ENCODE measurements around the gene ZC3H8. TPM values are rescaled to one million over a fixed set of nuclear protein-coding genes. Genes with fewer than 3 reads are reported as not detected.
A peak's percentile ranks its signal among the peaks of the same experiment; 100 is the strongest.

ZC3H8 gene
- total RNA-seq, 1 experiment from 2014 or later = 10.5 TPM

DNA sequence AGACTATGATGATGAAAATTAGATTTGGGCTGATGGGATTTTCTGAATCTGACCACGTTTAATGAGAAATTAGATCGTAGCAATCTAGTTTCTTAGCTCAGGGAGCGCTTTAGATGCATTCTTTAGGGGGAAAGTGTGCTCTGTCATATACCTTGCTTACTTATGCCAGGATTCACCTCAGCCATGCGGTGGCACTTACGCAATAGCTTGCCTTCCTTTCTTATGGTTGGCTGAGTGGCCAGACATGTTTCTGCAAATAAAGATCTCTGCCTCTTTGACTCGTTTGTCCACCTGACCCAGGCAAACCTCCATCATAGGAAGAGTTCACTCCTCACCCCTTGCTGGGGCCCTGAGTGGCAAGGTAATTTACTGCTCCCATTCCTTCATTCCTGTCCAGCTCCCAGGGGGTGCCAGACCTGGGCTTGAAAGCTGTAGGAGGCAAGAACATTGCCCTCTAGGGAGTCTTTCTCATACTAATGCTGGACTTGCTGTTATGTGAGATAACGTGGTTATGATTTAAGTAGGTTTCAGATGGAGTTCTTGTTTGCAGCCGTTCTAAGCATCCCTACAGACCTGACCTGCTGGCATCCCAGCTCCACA, 59.6 kb downstream of the ZC3H8 start:
- no peak for DNase-seq (ENCODE audit: low spot score)

DNA sequence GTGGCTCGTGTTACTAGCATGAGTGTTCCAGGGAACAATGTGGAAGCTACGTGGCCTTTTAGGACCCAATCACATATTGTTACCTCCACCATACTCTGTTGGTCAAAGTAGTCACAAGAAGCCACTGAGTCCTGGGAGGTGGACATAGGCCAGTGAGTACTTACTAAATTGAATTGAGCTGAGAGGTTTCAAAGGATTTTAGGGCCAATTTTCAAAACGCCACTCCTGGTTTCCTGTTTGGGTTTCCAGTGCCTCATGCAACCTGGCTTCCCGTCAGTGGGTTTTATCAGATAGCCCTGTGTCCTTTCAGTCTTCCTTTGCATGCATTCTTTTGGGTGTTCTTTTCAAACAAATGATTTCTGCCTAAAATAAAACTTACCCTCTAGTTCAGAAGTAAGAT, 60.4 kb downstream of the ZC3H8 start:
- no peak for DNase-seq (ENCODE audit: low spot score)

DNA sequence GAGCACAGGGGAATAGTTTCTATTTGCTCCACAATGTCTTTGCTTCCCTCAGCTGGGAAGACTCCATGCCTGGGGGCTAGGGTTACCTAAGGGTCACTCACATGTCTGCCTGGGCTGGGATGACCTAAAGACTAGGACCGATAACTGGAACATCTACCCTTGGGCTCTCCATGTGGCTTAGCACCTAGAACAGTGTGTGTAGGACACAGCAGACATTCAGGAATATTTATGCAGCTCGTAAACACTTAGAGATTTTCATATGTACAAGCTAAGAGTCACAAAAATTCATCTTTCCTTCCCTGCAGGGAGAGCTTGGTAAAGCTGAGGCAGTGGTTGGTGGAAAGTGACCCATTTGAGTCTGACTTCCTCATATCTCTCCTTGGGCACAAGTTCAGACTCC, 60.8 kb downstream of the ZC3H8 start:
- no peak for DNase-seq (ENCODE audit: low spot score)

DNA sequence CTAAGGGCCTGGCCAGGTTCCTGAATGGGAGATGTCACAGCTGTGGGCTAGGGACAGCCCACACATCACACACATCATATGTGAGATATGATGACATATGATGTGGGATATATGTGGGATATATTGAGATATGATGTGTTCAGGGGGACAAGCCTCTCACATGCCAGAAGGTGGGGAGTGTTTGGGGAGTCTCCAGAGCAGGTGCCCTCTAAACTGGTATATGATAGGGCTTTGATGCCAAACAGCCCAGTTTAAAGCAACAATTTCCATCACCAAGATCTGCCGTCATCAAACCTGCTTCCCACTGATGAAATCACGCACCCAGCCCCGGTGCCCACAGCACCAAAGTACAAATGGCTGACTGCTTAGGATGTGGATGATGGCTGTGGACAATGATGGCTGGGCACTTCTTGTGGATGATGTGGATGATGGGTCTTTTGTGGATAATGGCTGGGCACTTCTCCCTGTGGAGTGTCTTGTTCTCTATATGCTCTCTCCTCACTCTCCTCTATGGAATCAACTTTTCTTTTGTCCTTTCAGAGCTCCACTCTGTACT, 65.8 kb downstream of the ZC3H8 start:
- DNase-seq (ENCODE audit: low spot score) = no peak

DNA sequence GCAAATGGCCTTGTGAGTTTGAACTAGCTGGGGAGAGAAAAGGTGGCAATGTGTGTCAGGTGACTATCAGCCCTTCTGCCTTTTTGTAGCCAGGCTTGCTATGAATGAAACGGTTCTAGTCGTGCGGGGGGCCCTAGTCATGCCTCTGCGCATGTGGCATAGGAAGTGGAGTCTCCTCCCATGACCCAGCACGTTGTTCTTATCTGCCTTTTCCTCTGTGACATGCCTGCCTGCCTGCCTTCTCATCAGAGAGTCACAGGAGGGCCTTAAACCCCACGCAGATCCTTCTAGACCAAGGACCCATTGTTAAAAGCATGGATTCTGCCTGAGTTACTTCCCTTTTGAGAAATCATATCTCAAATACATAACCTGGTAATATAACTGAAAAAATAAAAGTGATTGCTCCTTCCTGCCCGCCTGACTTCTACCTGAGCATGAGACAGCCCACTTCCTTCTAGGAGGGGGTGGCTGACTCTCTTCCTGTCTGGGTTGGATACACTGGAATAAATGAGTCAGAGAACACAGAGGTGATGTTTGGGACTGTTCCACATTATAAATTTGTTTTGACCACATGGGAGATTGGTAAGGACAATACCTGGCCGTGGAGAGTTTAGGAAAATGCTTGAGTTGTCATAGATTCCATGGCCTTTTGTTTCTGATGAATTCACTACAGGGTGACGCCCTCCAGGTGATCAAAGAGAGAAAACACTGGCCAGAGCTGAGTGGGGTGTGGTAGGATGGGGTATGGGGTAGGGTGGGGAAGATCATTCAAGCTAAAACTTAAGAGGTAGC, 66.8 kb downstream of the ZC3H8 start:
- DNase-seq (ENCODE audit: low spot score) = peak; percentile 47

DNA sequence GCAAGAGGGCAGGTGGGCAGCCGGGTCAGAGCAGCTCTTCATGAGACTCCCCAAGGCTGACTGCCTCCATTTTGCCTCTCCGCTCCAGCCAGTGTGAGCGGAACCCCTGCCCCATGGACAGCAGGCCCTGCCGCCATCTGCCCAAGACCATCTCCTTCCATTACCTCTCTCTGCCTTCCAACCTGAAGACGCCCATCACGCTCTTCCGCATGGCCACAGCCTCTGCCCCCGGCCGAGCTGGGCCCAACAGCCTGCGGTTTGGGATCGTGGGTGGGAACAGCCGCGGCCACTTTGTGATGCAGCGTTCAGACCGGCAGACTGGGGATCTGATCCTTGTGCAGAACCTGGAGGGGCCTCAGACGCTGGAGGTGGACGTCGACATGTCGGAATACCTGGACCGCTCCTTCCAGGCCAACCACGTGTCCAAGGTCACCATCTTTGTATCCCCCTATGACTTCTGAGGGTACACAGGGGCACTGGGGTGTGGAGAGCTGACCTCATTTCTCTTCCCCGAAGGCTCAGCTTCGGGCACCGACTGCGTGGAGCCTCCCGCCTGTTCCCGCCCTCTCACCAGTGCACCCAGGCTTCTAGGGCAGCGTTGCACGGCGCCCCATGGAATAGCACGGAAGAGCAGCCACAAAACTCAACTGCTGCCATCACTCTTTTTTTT, 67.7 kb downstream of the ZC3H8 start:
- DNase-seq (ENCODE audit: low spot score) = no peak

DNA sequence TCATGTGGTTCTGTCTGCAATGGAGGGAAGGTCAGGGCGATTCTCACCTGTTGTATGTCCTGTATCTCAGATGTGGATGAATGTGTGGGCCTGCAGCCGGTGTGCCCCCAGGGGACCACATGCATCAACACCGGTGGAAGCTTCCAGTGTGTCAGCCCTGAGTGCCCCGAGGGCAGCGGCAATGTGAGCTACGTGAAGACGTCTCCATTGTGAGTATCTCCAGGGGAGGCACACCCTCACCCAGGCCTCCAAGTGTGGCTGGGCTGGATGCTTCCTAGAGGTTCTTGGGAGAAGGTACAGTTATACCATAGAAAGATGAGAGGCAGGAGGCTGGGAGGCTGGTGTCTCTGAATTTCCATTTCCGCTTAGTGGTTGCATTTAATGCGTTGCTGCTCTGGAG, 69.7 kb downstream of the ZC3H8 start:
- DNase-seq (ENCODE audit: low spot score) = no peak

DNA sequence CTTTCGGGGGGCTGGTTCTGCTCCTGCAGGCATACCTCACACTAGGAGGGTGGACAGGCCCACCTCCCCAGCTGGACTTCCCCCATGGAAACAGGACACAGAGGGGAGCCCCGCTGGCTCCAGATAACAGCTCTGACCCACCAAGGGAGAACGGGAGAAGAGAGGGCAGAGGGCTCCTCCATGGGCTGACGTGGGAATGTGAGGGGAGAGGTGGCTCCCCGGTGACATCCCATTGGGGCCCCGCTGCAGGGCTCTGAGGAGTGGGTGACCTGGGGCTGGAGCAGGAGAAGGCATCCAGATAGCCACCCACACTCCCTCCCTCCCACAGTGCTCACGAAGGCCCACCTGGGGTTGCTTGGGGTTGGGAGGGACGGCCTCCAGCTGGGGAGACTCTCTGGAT, 70.7 kb downstream of the ZC3H8 start:
- DNase-seq (ENCODE audit: low spot score) = no peak

DNA sequence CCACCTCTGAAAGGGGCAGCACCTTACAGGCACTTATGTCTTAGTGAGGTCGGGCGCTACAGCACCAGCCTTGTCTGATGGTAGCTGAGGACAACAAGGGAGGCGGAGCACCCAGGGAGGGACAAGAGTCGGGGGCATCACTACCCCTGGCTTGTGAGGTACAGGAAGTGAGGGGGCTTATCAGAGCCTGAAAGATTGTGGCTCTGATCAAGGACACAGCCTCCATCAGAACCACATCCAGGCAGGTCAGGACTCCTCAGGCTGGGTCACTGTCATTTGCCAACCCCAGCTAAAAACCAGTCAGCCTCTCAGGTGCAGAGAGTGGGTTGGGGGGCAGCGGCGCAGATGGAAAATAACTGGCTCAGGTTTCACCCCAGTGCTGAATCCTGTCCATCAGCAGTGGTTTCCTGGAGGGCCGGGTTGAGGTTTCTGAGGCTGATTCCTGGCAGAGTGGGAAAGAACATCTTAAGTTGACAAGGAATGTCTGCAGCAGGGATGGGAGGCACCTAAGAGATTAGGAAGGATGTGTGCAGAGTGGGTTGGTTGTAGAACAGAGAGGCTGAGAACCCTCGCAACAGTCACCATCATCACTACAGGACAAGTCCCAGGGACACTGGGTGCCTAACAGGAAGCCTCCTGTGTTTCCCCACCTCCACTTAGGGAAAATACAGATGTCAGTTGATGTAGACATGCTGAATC, 71.4 kb downstream of the ZC3H8 start:
- no peak for DNase-seq (ENCODE audit: low spot score)

DNA sequence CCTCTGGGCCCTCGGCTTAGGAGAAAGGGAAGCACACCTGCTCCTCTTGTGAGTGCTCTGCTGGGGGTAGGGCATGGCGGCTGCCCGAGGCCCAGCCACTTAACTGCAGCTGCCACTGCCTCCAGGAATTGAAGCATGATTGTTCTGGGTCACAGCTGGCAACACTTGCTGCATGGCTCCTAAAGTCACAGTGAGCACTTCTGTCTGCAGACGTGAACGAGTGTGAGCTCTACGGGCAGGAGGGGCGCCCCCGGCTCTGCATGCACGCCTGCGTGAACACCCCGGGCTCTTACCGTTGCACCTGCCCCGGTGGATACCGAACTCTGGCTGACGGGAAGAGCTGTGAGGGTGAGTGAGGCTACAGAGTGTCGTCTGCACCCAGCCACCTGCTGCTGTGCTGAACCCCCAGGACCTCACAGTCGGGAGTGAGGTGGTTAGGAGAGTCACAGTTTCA, 72.2 kb downstream of the ZC3H8 start:
- no peak for DNase-seq (ENCODE audit: low spot score)

DNA sequence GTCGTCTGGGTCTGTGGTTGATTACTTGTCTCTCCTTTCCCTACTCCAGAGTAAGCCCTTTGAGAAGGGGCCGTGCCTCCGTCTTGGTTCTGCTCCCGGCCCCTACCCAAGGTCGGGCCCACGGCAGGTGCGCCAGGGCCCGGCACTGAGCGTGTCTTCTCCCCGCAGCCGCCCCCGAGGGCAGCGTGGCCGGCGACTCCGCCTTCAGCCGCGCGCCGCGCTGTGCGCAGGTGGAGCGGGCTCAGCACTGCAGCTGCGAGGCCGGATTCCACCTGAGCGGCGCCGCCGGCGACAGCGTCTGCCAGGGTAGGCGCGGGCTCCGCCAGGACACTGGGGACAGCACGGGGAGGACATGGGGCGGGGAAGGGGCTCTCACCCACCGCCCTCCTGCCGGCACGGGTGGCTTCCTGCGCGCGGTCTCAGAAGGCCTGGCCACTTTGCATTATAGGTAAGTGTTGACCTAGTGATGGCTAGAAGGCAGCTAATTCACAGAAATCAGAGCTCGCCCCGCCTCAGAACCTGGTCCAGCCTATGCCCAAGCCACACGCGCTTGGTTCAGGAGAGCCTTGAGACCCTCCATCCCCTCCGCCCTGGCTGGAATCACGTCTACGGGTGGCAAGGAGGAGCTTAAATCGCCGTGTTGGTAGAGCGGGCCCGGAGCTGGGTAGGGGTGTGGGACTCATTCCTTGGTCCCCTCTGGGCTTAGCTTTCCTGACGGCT, 73.1 kb downstream of the ZC3H8 start:
- no peak for DNase-seq (ENCODE audit: low spot score)

DNA sequence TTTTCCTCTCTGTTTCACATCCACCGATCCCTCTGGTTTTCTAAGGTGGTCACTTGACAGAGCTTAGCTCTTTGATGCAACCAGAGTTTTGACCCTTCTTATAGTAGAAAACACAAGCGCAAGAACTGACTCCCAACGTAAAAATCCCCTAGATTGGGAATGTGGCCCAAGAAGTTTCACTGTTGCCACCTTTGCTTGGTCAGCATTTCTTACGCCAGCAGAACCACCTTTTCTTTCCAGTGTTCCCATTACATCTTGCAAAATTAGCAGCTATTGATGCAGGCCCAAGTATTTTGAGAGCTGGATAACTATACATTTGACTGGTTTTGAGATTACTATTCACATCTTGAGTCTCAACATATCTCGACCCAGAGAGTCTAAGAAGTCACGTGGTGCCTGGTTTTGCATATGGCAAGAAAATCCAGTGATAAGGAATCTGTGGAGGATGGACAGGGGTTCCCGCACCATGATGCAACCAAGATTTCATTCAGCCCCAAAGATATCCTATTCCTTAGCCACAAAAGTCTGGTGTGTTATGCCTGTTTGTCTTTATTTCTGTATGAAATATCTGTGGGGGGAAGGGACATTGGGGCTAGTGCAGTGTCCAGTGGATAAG, 78.8 kb downstream of the ZC3H8 start:
- DNase-seq (ENCODE audit: low spot score) = no peak

DNA sequence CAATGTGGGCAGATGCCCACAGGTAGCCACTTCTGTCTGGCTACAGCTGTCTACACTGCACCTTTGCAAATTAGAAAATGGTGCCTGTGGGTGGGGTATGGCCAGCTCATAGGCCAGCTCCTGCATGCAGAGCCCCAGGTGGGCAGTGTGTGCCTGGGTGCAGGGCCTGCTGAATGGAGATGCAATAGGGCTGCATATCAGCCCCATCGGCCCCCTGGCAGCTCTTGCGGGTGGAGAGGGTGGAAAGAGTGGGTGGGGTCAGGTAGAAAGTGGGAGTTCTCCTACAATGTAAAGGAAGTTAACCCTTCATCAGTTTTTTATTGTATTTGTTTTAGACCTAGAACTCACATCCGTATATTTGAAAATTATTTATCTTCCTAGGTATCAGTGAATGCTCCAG, 79.5 kb downstream of the ZC3H8 start:
- no peak for DNase-seq (ENCODE audit: low spot score)

DNA sequence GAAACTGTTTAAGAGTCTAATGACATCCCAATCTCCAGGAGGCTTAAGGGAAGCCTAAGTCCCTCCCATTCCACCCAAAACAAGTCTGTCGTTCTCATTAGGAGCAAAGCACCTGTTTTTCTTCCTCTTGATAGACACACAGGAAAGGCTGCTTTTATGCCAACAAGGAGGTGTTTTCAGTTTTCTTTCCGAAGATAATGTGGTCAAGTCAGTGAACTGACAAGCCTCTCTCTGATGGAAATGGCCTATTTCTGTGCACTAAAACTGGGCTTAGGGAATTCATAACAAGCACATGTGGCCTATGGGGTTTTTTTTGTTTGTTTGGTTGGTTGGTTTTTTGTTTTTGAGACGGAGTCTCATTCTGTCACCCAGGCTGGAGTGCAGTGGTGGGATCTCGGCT, 80.5 kb downstream of the ZC3H8 start:
- no peak for DNase-seq (ENCODE audit: low spot score)

DNA sequence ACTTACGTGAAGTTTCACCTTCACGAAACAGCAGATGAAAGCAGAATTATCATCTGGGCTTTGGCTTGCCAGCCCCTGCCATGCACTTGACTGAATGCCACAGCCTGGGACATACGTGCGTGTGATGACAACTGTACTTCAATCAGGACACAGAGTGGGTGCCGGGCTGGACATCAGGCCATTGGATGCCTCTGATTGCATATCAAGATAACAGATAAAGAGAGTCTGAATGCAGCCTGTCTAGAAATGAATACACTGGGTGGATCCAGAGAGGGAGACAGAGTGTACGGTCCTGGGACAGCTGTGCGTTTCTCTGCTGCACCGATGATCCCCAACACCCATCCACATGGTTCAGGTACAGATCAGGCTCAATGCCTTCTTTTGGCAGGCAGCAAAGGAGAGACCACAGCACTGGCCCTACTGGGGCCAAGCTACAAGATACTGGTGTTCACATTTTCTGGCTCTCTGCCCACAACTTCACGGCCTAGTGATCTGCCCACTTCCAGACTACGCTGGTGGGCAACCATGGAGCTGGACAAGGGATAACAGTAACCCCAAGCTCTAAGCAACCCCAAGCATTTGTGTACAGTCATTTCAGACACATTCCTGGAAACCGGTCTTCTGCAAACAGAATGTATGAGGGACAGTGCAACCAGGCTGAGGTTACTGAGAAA, 81.1 kb downstream of the ZC3H8 start:
- no peak for DNase-seq (ENCODE audit: low spot score)

DNA sequence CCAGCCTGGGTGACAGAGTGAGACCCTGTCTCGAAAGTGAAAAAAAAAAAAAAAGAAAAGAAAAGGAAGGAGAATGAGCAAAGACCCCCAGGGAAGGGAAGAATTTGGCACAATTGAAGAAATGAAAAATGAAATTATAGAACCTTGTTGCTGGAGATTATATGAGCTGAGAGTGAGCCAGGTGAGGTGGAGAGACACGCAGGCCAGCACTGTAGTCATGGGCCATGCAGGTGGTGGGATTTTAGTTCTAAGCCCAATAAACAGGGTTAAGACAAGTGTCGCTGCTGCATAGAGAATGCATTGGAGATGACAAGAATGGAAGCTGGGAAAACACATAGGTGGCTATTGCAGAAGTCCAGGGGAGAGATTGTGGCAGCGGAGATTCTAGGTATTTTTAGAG, 84.3 kb downstream of the ZC3H8 start:
- DNase-seq (ENCODE audit: low spot score) = no peak

DNA sequence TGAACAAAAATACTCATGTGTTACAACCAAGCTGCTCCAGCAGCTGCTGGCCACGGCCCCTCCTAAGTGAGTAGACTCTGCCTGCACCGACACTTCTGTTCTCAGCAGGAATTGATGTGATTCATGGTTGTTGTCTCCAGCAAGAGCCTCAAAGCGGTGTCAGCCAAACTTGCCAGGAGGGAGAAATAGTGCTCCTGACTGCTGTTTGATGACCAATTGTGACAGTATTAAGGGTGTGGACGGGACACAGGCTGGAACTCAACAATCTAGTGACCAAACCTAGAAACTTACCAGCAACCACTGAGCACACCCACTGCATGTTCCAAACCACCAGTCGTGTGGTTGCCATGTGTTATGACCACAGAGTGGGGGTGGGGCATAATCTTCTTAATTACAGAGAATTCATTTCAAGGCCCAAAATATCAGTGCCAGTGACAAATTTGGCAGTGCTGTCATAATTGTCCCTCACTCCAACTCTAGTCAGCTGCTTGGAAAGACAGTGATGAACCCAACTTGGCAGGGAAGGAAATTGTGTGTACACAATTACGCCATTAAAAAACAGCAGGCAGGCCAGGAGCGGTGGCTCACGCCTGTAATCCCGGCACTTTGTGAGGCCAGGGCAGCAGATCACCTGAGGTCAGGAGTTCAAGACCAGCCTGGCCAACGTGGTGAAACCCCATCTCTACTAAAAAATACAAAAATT, 86.3 kb downstream of the ZC3H8 start:
- DNase-seq (ENCODE audit: low spot score) = no peak

DNA sequence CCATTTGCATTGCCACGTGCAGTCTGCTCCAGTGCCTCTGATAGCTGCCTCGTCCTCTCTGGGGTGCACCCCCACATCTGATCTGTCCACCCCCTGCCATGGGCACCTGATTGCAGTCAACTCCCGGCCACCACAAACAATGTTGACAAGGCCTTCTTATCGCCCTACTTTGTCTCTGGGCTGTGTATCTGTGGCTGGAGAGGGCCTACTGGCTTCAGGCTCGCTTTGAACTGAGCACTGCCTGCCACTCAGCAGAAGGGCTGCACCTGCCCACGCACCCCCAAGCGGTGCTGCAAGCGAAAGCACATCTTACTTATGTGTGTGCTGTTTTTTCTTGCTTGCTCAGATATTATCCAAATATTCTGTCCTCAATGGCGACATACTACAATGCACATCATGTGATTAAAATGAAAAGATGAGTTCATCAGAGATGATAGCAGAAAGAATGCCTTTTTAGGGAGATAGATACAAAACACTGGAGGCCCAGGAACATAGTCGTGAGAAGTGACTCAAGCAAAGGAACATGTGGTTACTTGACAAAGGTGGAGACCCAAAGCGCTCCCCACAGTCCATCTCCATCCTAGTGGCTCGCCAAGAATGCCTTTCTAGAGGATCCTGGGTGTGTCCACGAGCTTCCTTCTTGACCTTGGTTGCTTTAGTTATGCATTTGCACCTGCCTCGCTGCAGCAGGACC, 87.9 kb downstream of the ZC3H8 start:
- no peak for DNase-seq (ENCODE audit: low spot score)

DNA sequence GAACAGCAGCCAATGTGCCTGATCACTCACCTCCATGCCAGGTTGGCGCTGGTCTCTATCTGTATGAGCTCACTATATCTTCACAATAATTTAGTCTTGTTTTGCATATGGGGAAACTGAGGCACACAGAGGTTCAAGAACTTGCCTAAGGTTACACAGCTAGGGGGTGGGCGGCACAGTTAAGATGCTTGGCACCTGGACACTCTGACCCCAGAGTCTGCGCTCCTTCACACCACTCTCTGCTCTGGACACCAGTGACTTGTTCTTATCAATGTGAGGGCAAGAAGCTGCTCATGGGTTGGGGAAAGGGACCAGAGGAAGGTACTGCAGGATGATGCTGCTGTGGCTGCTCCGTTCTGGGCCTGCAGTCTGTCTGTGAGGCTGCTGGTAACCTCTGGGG, 89.5 kb downstream of the ZC3H8 start:
- no peak for DNase-seq (ENCODE audit: low spot score)

Data from A172 (cell line).